AG04449 (cell line): ENCODE results near the gene DTD1.

Experiments used
- CTCF ChIA-PET: fragments of 350-600 bp; formaldehyde crosslinking; extraction: SDS; loops from one replicate; lab custom pipeline; 2021; ENCODE audit warnings: antibody characterized with exemption; lab: Yijun Ruan, JAX
- POLR2A ChIA-PET: fragments of 400-600, 350-600 bp; formaldehyde crosslinking; extraction: SDS; loops from one replicate; lab custom pipeline; 2020; ENCODE audit warnings: antibody characterized with exemption, inconsistent platforms; lab: Yijun Ruan, JAX
- DNase-seq: peaks from one replicate; pipeline ENCODE4 v3.0.0-alpha.2; 2010; ENCODE audit warnings: low read depth, low spot score
- H3K4me3 ChIP-seq: 2 replicates; pipeline ENCODE4 v1.5.1; 2011; ENCODE audit warnings: low read depth, mild to moderate bottlenecking, control low read depth, low read length
- CTCF ChIP-seq: IDR thresholded peaks from one replicate; pipeline ENCODE4 v1.5.1; 2011; ENCODE audit warnings: mild to moderate bottlenecking, moderate library complexity, low read length, control low read depth, inconsistent platforms; ENCODE audit not compliant: insufficient read depth; ENCODE audit errors: missing control alignments

DTD1 gene

GRCh38 chr20:18802012-18802634, 214.3 kb downstream of the DTD1 start:
- no peak for TF ChIP-seq CTCF
- ChIA-PET POLR2A (no interaction called here), CTCF (no interaction called here)
- no peak overlapping the region for H3K4me3 ChIP-seq
- DNase-seq = no peak

GRCh38 chr20:18805881-18806280, 218.0 kb downstream of the DTD1 start:
- ChIA-PET POLR2A (no interaction called here), CTCF (interaction anchor here (0.8 kb wide), 1 partner anchor 856 kb away, joined by 3 read pairs; no protein-coding TSS in a partner anchor)
- DNase-seq = peak; percentile 4

GRCh38 chr20:18808712-18809111, 220.9 kb downstream of the DTD1 start:
- H3K4me3 ChIP-seq = no peak overlapping the region
- no peak for DNase-seq
- no peak for TF ChIP-seq CTCF
- CTCF ChIA-PET = no interaction called here
- POLR2A ChIA-PET = no interaction called here

More at GRCh38 chr20:18805881-18806280, 218.0 kb downstream of the DTD1 start:
- no peak overlapping the region for H3K4me3 ChIP-seq
- no peak for TF ChIP-seq CTCF

- DNase-seq = no peak
- no peak for TF ChIP-seq CTCF
- POLR2A ChIA-PET = no interaction called here
- CTCF ChIA-PET = no interaction called here
- H3K4me3 ChIP-seq = no peak overlapping the region
These were observed 223.3 kb downstream of the DTD1 start for GRCh38 chr20:18811186-18811585.

GRCh38 chr20:18811904-18812303, 224.1 kb downstream of the DTD1 start:
- H3K4me3 ChIP-seq = no peak overlapping the region
- POLR2A ChIA-PET = no interaction called here
- CTCF ChIA-PET = no interaction called here
- no peak for DNase-seq
- TF ChIP-seq CTCF = no peak

- H3K4me3 ChIP-seq = no peak within 1 kb of the TSS
- DNase-seq = no peak
- TF ChIP-seq CTCF = no peak
- ChIA-PET POLR2A (no interaction called here), CTCF (no interaction called here)
These were observed 225.6 kb downstream of the DTD1 start, which contains the start of gene SCP2D1 for GRCh38 chr20:18813483-18813882. Gene SCP2D1, plus strand, starts transcription at chr20:18813783. Its CDS starts 33 bp downstream, at chr20:18813816.
